Adrenal gland (tissue), 5 donors: ENCODE data around the gene FAM185A.

Experiments used
- POLR2A ChIP-seq, 2 donors: fragments of 450-650 bp; IDR thresholded peaks; one replicate each; pipeline ENCODE4 v1.6.1; 2017; ENCODE audit warnings: antibody characterized with exemption in 2 of 2, mild to moderate bottlenecking in 2 of 2, moderate library complexity in 1 of 2
- TF ChIP-seq, protein P1 (sequence below), 6 experiments: fragments of 450-650 bp in 4 of 6; fragments of 200-600 bp in 2 of 6; sonication (generic) in 1 of 6; IDR thresholded peaks; 1 replicate in 5 of 6; 2 replicates in 1 of 6; pipeline versions ENCODE4 v1.5.1 to v1.8.0; 2016 to 2021; ENCODE audit warnings: antibody characterized with exemption in 6 of 6, mild to moderate bottlenecking in 2 of 6, moderate library complexity in 1 of 6
- donor health status: DM: no; HTN: no; CAD: no.

DNA sequence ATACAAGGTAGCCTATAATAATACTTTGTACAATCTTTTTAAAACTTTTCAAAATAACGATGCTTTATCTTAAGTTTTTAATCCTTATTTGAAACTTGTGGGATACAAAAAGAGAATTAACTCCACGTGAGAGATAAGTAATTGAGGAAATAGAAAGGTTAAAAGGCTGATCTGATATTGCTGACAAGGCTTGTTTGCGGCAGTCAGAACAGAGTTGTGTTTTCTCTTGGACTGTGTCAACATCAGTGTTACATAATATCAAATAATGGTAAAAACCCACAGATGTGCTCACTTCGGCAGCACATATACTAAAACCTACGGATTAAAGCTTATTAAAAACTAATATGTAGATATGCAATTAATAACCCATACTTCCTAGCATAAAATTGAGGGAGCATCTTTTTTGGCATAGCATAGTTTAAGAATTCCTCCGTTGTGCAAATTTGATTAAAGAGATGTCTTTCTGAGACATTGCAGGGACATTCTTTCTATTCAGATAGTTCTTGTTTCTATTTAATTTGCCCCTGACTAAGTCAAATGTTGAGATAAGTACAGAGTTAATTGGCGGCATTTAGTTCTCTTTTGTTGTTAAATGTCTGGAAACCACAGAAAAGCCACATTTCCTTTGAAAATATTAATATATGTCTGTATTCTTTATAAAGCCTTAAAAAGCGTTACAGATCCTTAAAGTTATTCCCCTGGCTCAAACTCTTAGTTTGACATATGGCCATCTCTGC is 63.3 kb downstream of the FAM185A start:
- TF ChIP-seq, protein P1, sequence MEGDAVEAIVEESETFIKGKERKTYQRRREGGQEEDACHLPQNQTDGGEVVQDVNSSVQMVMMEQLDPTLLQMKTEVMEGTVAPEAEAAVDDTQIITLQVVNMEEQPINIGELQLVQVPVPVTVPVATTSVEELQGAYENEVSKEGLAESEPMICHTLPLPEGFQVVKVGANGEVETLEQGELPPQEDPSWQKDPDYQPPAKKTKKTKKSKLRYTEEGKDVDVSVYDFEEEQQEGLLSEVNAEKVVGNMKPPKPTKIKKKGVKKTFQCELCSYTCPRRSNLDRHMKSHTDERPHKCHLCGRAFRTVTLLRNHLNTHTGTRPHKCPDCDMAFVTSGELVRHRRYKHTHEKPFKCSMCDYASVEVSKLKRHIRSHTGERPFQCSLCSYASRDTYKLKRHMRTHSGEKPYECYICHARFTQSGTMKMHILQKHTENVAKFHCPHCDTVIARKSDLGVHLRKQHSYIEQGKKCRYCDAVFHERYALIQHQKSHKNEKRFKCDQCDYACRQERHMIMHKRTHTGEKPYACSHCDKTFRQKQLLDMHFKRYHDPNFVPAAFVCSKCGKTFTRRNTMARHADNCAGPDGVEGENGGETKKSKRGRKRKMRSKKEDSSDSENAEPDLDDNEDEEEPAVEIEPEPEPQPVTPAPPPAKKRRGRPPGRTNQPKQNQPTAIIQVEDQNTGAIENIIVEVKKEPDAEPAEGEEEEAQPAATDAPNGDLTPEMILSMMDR (IDR thresholded peaks at IDR 0.05): no peak
- TF ChIP-seq POLR2A (IDR thresholded peaks at IDR 0.05): no peak
